Aorta (tissue), 5 donors: ENCODE data around the gene RNF141. TPM values are rescaled to one million over a fixed set of nuclear protein-coding genes. Genes with fewer than 3 reads are reported as not detected.

Source experiments
- ATAC-seq: fragments of 200-7000 bp; cut with Tn5 transposase; one replicate; pipeline ENCODE4 v1.9.1; 2022; ENCODE audit warnings: moderate library complexity; ENCODE audit not compliant: low FRiP score
- DNase-seq, 2 donors: peaks; one replicate each; pipeline ENCODE4 v3.0.0-alpha.2; 2020
- H3K27ac ChIP-seq, 2 donors: one replicate each; pipeline ENCODE4 v1.5.1; 2013; ENCODE audit warnings: low read length in 2 of 2, mild to moderate bottlenecking in 2 of 2, moderate library complexity in 2 of 2, control low read depth in 1 of 2, inconsistent platforms in 1 of 2, low read depth in 1 of 2
- H3K27me3 ChIP-seq, 2 donors: one replicate each; pipeline ENCODE4 v1.6.1; 2013; ENCODE audit warnings: control low read depth in 1 of 2, low read length in 1 of 2, mild to moderate bottlenecking in 1 of 2, moderate library complexity in 1 of 2; ENCODE audit not compliant: insufficient read depth in 2 of 2, control insufficient read depth in 1 of 2
- H3K36me3 ChIP-seq, 2 donors: one replicate each; pipeline ENCODE4 v1.6.1; 2013; ENCODE audit warnings: control low read depth in 1 of 2, low read length in 1 of 2, mild to moderate bottlenecking in 1 of 2; ENCODE audit not compliant: insufficient read depth in 2 of 2, control insufficient read depth in 1 of 2
- H3K4me1 ChIP-seq, 2 donors: one replicate each; pipeline ENCODE4 v1.6.1; 2013; ENCODE audit warnings: low read length in 2 of 2, control low read depth in 1 of 2, mild to moderate bottlenecking in 1 of 2, moderate library complexity in 1 of 2; ENCODE audit not compliant: insufficient read depth in 2 of 2, control insufficient read depth in 1 of 2
- H3K4me3 ChIP-seq, 2 donors: one replicate each; pipeline ENCODE4 v1.5.1; 2013; ENCODE audit warnings: low read length in 2 of 2, control low read depth in 1 of 2, mild to moderate bottlenecking in 1 of 2
- H3K9me3 ChIP-seq: one replicate; pipeline ENCODE4 v1.6.1; 2013; ENCODE audit warnings: mild to moderate bottlenecking, low read length; ENCODE audit not compliant: control insufficient read depth
- WGBS, 2 donors: extraction: QIAGEN DNeasy Blood & Tissue Kit; methylation state at CpG; one replicate each; pipeline ENCODE4 v1.1.7; 2013; 5-methylcytosine and 5-hydroxymethylcytosine counted together
- intact Hi-C, 2 donors: fragments of 100-400 bp; cut with DNase I; formaldehyde crosslinking; loops; one replicate each; pipeline versions ENCODE4 v1.14.2 to v1.15.0; 2022
- polyA plus RNA-seq, 2 donors: library from polyadenylated mRNA; stranded (reverse); fragments of 200-250 nt; gene quantifications; one replicate each; pipeline ENCODE4 v1.2.3, GENCODE V29; 2013
- total RNA-seq, 2 donors: library from RNA; stranded (reverse); fragmentation: NEBNext Ultra II Directional; extraction: Animal tissue kit (Norgen Biotek cat#: 25700); gene quantifications; one replicate each; pipeline ENCODE4 v1.2.1, GENCODE V29; 2021
- donor health status: healthy with polysubstance abuse.
- donor health status: Bipolar disorder and iron deficiency.
- donor health status: DM: no; HTN: no; CAD: no.
- donor health status: DM: no; HTN: no; CAD: no.
- donor health status: DM: yes; HTN: yes; CAD: no.

The RNF141 gene
- total and polyA plus RNA-seq, 4 donors: 20.5 to 61.6 (median 51.1) TPM

DNA sequence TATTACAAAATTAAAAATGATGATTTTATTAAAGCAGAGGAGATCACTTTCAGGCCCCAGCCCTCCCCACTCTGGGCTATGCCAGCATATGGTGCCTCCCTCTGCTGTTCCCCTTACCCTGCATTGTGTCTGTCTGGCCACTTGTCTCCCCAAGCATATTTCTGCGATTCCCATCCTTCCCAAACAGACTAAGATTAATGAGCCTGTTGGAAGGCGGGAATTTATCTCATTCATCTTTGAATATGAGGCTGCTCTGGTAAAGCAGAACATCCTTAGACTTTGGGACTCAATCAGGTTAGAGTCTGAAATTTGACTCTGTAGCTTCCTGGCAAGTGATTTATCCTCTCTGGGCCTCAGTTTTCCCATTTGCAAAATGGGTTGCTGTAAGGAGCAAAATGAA, 60.2 kb downstream of the RNF141 start:
- no peaks in the 10 kb centered on the region for H3K9me3 ChIP-seq
- no peak overlapping the region for H3K4me3 ChIP-seq
- H3K36me3 ChIP-seq: no peaks in the 10 kb centered on the region
- no peak overlapping the region for H3K27ac ChIP-seq
- intact Hi-C loops: no loop called here
- no peak for DNase-seq
- no peaks in the 10 kb centered on the region for H3K27me3 ChIP-seq
- H3K4me1 ChIP-seq: no peaks in the 10 kb centered on the region
- 74 to 83% methylated on average over 2 of the region's 2 CpGs for WGBS, 2 donors
- no peak for ATAC-seq

DNA sequence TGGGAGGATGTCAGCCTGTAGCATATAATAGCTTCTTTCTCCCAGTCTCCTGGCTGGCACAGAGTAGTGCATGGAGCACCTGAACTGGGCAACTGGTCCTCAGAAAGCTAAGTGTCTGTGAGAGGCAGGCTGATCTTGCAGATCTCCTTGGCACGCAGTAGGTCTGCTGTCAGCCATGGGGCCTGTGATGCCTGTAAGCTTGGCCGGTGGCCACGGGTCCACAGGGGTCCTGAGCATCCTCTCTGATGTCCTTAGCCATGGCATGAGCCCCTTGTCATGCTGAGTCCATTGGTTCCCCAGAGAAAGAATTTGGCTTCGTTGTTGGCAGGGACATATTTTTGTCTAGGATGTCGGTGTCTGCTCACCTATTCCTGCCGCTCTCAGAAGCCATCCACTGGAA, 61.0 kb downstream of the RNF141 start:
- no peak for ATAC-seq
- peak; percentile 10 to 44 for DNase-seq
- 89% methylated on average over 6 of the region's 6 CpGs for WGBS, 2 donors
- intact Hi-C loops: no loop called here
- Histone ChIP-seq H3K4me3 (no peak overlapping the region), H3K27me3 (no peaks in the 10 kb centered on the region), H3K9me3 (no peaks in the 10 kb centered on the region), H3K4me1 (no peaks in the 10 kb centered on the region), H3K36me3 (no peaks in the 10 kb centered on the region), H3K27ac (no peak overlapping the region)

DNA sequence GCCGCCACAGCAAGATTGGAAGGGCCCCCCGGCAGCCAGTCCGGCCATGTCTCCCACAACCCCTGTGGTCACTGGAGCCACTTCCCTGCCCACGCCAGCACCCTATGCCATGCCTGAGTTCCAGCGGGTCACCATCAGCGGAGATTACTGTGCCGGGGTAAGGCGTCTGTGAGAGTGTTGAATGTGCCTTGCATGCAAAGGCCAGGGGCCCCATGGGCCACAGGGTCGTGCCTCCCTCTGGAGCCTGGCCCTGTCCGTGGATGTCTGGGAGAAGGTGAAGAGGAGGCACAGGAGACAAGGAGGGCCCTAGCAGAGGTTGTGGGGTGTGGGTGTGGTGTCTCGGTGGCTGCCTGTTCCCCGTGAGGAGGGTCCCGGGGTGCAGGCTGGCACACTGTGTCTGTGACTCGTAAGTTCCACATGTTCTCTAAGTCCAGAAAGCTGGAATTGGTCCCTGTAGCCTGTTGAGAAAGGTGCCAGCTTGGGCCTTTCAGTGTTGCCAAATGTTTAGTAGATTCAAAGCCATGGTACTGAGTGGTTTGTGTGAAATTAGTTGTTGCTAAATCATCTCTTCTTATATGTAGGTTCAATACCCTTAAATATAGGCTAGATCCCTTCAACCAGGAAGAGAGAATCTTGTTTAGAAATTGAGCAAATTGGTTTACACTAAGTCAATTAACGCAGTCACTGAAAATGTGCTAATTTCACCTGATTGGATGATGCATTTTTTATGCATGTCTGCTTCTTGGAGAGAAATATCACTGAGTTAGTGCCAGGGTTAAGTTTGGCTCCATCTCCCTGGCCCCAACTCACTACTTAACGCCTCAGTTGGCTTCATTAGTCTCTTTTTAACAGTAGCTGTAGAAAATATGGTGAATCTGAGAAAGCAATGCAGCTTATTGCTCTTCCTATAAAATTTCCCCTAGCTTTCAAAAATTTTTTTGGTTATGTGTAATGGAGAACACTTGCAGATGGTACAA, 62.1 kb downstream of the RNF141 start:
- Histone ChIP-seq H3K4me3 (no peak overlapping the region), H3K36me3 (no peaks in the 10 kb centered on the region), H3K9me3 (no peaks in the 10 kb centered on the region), H3K4me1 (no peaks in the 10 kb centered on the region), H3K27ac (no peak overlapping the region), H3K27me3 (no peaks in the 10 kb centered on the region)
- ATAC-seq (no peak), DNase-seq (peak in 1 of 2 donors; percentile 69)
- 68 to 70% methylated on average over 16 of the region's 16 CpGs for WGBS, 2 donors
- intact Hi-C loops: no loop called here

DNA sequence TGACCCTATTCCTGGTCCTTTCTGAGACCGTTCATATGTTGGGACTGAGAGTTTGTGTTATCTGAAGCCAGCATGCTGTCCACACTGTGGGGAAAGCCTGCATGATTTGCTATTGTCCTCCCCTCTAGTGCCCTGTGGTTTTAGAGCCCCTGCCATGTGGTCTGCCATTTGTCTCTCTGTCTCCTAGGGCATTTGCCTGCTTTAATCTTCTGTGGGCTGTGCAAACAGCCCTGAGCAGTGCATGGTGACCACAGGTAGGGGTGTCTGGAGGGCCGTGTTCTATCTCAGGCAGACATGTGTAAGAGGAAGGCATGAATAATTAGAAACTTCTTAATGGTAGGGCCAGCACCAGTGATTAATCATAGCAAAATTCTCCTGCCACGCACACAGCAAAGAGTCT, 62.9 kb downstream of the RNF141 start:
- 94 to 96% methylated on average over 3 of the region's 3 CpGs for WGBS, 2 donors
- no peaks in the 10 kb centered on the region for H3K9me3 ChIP-seq
- H3K27me3 ChIP-seq: no peaks in the 10 kb centered on the region
- H3K27ac ChIP-seq: no peak overlapping the region
- H3K4me1 ChIP-seq: no peaks in the 10 kb centered on the region
- no peak for ATAC-seq
- peak in 1 of 2 donors; percentile 30 for DNase-seq
- H3K4me3 ChIP-seq: no peak overlapping the region
- intact Hi-C loops: no loop called here
- H3K36me3 ChIP-seq: no peaks in the 10 kb centered on the region

DNA sequence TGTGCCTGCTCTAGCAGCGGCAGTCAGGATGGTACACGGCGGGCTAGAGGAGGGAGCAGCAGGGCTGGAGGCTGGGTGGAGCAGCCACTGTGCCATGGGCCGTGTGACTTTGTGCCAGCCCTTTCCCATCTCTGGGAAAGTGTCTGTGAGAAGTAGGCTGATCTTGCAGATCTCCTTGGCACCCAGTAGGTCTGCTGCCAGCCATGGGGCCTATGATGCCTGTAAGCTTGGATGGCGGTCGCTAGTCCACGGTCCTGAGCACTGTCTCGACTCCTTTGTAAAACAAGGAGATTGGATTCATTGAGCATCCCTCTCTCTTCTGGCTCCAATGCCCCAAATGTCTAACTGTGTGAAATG, 63.3 kb downstream of the RNF141 start:
- no peaks in the 10 kb centered on the region for H3K4me1 ChIP-seq
- H3K9me3 ChIP-seq: no peaks in the 10 kb centered on the region
- no peaks in the 10 kb centered on the region for H3K27me3 ChIP-seq
- no peak overlapping the region for H3K4me3 ChIP-seq
- WGBS, 2 donors: 98 to 99% methylated on average over 8 of the region's 8 CpGs
- intact Hi-C loops: no loop called here
- ATAC-seq (no peak), DNase-seq (peak in 1 of 2 donors; percentile 68)
- no peak overlapping the region for H3K27ac ChIP-seq
- H3K36me3 ChIP-seq: no peaks in the 10 kb centered on the region

DNA sequence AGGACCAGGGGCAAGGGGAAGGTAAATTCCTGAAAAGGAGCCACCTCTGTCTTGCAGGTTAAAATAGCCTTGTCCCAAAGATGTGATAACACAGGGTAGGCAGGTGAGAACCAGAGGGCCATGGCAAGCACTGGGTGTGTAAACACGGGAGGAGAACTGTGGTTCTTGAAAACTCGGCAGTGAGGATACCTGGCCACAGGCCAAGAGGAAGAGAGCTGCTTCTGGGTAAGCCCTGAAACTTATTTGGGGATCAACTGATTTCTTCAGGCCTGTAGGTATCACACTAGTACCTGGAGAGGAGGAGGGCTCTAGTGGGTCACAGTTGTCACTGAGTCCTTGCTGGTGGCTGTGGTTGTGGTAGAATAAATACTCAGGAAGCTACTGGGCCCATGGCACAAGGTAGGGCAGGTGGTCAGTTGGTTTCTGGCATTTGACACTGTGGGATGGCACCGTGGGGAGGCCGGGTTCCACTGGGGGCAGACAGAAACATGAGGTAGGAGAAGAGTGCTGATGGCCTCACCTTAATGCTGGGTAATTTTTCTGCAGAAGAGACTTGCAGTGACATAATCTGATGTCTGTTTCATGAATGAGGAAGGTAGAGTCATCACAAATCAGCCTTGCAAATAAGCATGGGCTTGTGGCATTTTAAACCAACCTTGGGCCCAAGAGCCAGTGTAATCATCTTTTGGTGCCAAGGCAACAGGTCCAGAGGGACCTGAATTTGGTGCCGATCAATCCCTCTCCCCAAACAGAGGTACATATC, 63.9 kb downstream of the RNF141 start:
- H3K27ac ChIP-seq: no peak overlapping the region
- whole genome bisulfite sequencing, 2 donors: 89 to 91% methylated on average over 5 of the region's 5 CpGs
- no peak for ATAC-seq
- no peak overlapping the region for H3K4me3 ChIP-seq
- H3K36me3 ChIP-seq: no peaks in the 10 kb centered on the region
- intact Hi-C loops: no loop called here
- no peak for DNase-seq
- no peaks in the 10 kb centered on the region for H3K27me3 ChIP-seq
- H3K4me1 ChIP-seq: no peaks in the 10 kb centered on the region
- no peaks in the 10 kb centered on the region for H3K9me3 ChIP-seq

DNA sequence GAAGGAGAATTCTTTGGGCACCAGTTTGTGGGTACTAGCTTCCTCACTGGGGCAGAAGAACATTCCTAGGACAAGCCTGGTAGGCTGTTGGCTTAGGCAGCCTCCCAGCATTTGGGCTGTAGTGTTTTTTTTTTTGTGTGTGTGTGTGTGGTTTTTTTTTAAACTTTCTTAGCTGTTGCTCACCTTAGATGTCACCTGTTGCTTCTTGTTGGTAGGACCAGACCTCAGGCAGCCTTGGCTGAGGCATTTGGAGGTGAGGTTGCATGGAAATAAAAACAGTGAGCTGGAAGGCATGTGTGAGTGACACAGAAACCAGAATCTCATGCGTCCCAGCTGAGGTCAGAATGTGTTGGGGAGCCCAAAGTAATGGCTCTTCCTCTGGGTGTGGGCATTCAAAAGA, 64.6 kb downstream of the RNF141 start:
- Histone ChIP-seq H3K4me3 (no peak overlapping the region), H3K27me3 (no peaks in the 10 kb centered on the region), H3K4me1 (no peaks in the 10 kb centered on the region), H3K36me3 (no peaks in the 10 kb centered on the region), H3K27ac (no peak overlapping the region), H3K9me3 (no peaks in the 10 kb centered on the region)
- DNase-seq: no peak
- ATAC-seq: no peak
- intact Hi-C loops: no loop called here
- WGBS, 2 donors: 84 to 92% methylated on average over 1 of the region's 1 CpG

DNA sequence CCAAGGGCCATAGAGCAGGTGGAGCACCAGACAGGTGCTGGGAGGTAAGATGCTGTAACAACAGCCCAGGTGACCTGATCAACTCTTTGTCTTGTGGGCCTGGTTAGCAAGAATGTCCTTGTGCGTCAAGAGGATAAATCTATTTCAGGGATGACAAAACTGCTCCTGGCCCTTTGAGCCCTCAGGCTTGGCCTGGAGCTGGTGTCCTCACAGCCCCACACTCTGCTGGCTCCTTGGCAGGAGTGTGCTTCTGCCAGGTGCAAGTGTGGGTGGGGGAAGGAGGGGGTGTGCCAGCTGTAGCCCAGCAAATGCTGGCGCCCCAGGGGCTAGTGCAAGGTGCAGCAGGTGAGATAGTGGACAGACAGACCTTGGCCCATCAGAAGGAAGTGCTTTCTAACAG, 66.4 kb downstream of the RNF141 start:
- Histone ChIP-seq H3K4me3 (no peak overlapping the region), H3K36me3 (no peaks in the 10 kb centered on the region), H3K9me3 (no peaks in the 10 kb centered on the region), H3K4me1 (no peaks in the 10 kb centered on the region), H3K27ac (no peak overlapping the region), H3K27me3 (no peaks in the 10 kb centered on the region)
- no peak for ATAC-seq
- intact Hi-C loops: no loop called here
- DNase-seq: no peak
- WGBS, 2 donors: 94 to 100% methylated on average over 2 of the region's 2 CpGs
